H9 (cell line): Measurements from ENCODE around the gene LMAN1. TPM values are rescaled to one million over a fixed set of nuclear protein-coding genes. Genes with fewer than 3 reads are reported as not detected.

Experiments
- DNase-seq: peaks from one replicate; pipeline ENCODE4 v3.0.0-alpha.2; 2017
- H2AFZ ChIP-seq: one replicate; pipeline ENCODE4 v1.6.1; 2013; ENCODE audit warnings: mild to moderate bottlenecking, low read length, control low read depth, moderate library complexity
- H2AK5ac ChIP-seq: 2 replicates; pipeline ENCODE4 v1.6.1; 2013; ENCODE audit warnings: low read length, control low read depth, mixed read lengths; ENCODE audit not compliant: insufficient read length
- H2BK120ac ChIP-seq: one replicate; pipeline ENCODE4 v1.6.1; 2013; ENCODE audit warnings: low read depth, mild to moderate bottlenecking, low read length, control low read depth, inconsistent platforms; ENCODE audit not compliant: poor library complexity, severe bottlenecking
- H2BK12ac ChIP-seq: 2 replicates; pipeline ENCODE4 v1.6.1; 2013; ENCODE audit warnings: low read length, control low read depth, mixed read lengths, low read depth; ENCODE audit not compliant: insufficient read length
- H2BK15ac ChIP-seq: 2 replicates; pipeline ENCODE4 v1.6.1; 2013; ENCODE audit warnings: low read depth, low read length, control low read depth
- H2BK20ac ChIP-seq: one replicate; pipeline ENCODE4 v1.6.1; 2013; ENCODE audit warnings: low read depth, mild to moderate bottlenecking, low read length, control low read depth, inconsistent platforms; ENCODE audit not compliant: poor library complexity, severe bottlenecking
- H2BK5ac ChIP-seq: 2 replicates; pipeline ENCODE4 v1.6.1; 2013; ENCODE audit warnings: low read length, control low read depth, mixed read lengths; ENCODE audit not compliant: insufficient read length
- H3K14ac ChIP-seq: 2 replicates; pipeline ENCODE4 v1.6.1; 2013; ENCODE audit warnings: low read length, control low read depth; ENCODE audit not compliant: insufficient read depth
- H3K18ac ChIP-seq: 2 replicates; pipeline ENCODE4 v1.6.1; 2013; ENCODE audit warnings: low read depth, mild to moderate bottlenecking, mixed read lengths, low read length, control low read depth; ENCODE audit not compliant: insufficient read length
- H3K23ac ChIP-seq: 2 replicates; pipeline ENCODE4 v1.6.1; 2013; ENCODE audit warnings: low read length, control low read depth, mixed read lengths, low read depth; ENCODE audit not compliant: insufficient read length
- H3K23me2 ChIP-seq: 2 replicates; pipeline ENCODE4 v1.6.1; 2013; ENCODE audit warnings: low read depth, mild to moderate bottlenecking, mixed read lengths, low read length, control low read depth; ENCODE audit not compliant: insufficient read length, poor library complexity, severe bottlenecking
- H3K27ac ChIP-seq: 2 replicates; pipeline ENCODE4 v1.5.1; 2013; ENCODE audit warnings: low read length, control low read depth, mixed read lengths, low read depth; ENCODE audit not compliant: insufficient read length
- H3K27me3 ChIP-seq: 2 replicates; pipeline ENCODE4 v1.6.1; 2013; ENCODE audit warnings: low read length, control low read depth, inconsistent platforms; ENCODE audit not compliant: insufficient read depth
- H3K4ac ChIP-seq: 2 replicates; pipeline ENCODE4 v1.6.1; 2013; ENCODE audit warnings: low read depth, mild to moderate bottlenecking, control low read depth, inconsistent platforms, low read length, moderate library complexity
- H3K4me1 ChIP-seq: 2 replicates; pipeline ENCODE4 v1.6.1; 2013; ENCODE audit warnings: low read length, control low read depth, inconsistent platforms; ENCODE audit not compliant: insufficient read depth
- H3K4me2 ChIP-seq: 2 replicates; pipeline ENCODE4 v1.6.1; 2013; ENCODE audit warnings: low read length, control low read depth, mixed read lengths; ENCODE audit not compliant: insufficient read length, insufficient read depth
- H3K56ac ChIP-seq: 2 replicates; pipeline ENCODE4 v1.6.1; 2013; ENCODE audit warnings: low read depth, mild to moderate bottlenecking, mixed read lengths, low read length, control low read depth; ENCODE audit not compliant: insufficient read length
- H3K79me1 ChIP-seq: 2 replicates; pipeline ENCODE4 v1.6.1; 2013; ENCODE audit warnings: low read depth, mild to moderate bottlenecking, moderate library complexity, low read length, control low read depth, inconsistent platforms; ENCODE audit not compliant: insufficient read depth, poor library complexity, severe bottlenecking
- H3K79me2 ChIP-seq: 2 replicates; pipeline ENCODE4 v1.6.1; 2013; ENCODE audit warnings: low read length, control low read depth, inconsistent platforms; ENCODE audit not compliant: insufficient read depth
- H3K9ac ChIP-seq: 2 replicates; pipeline ENCODE4 v1.6.1; 2013; ENCODE audit warnings: low read length, control low read depth, mixed read lengths; ENCODE audit not compliant: insufficient read length; ENCODE audit errors: extremely low read depth
- H3K9me3 ChIP-seq: one replicate; pipeline ENCODE4 v1.6.1; 2013; ENCODE audit warnings: low read depth, low read length, inconsistent platforms; ENCODE audit not compliant: control insufficient read depth
- H3T11ph ChIP-seq: one replicate; pipeline ENCODE4 v1.6.1; 2013; ENCODE audit warnings: mild to moderate bottlenecking, low read length, control low read depth, inconsistent platforms
- H4K20me1 ChIP-seq: one replicate; pipeline ENCODE4 v1.6.1; 2013; ENCODE audit not compliant: control insufficient read depth, insufficient read length, insufficient read depth
- H4K5ac ChIP-seq: 2 replicates; pipeline ENCODE4 v1.6.1; 2013; ENCODE audit warnings: low read depth, mild to moderate bottlenecking, mixed read lengths, low read length, control low read depth; ENCODE audit not compliant: insufficient read length
- H4K8ac ChIP-seq: replicated peaks from 2 replicates; pipeline ENCODE4 v1.6.1; 2013; ENCODE audit warnings: low read length, control low read depth, mixed read lengths, low read depth; ENCODE audit not compliant: insufficient read length
- H4K91ac ChIP-seq: 2 replicates; pipeline ENCODE4 v1.6.1; 2013; ENCODE audit warnings: low read depth, mild to moderate bottlenecking, moderate library complexity, mixed read lengths, low read length, control low read depth; ENCODE audit not compliant: insufficient read length
- H3K27ac Mint-ChIP-seq, 3 experiments: 2 replicates in 2 of 3; 3 replicates in 1 of 3; pipeline ENCODE4 v1.8.0; 2020 to 2021; ENCODE audit warnings: mixed read lengths in 3 of 3, mild to moderate bottlenecking in 1 of 3, moderate library complexity in 1 of 3
- H3K27me3 Mint-ChIP-seq: 2 replicates; pipeline ENCODE4 v1.8.0; 2021; ENCODE audit warnings: low read depth, mild to moderate bottlenecking, moderate library complexity, mixed read lengths
- H3K36me3 Mint-ChIP-seq, 3 experiments: 2 replicates in 2 of 3; 3 replicates in 1 of 3; pipeline ENCODE4 v1.8.0; 2020 to 2021; ENCODE audit warnings: low read depth in 3 of 3, mixed read lengths in 3 of 3; ENCODE audit not compliant: insufficient read depth in 1 of 3
- H3K4me1 Mint-ChIP-seq, 2 experiments: 2 replicates each; pipeline ENCODE4 v1.8.0; 2020; ENCODE audit warnings: mixed read lengths in 2 of 2
- H3K4me3 Mint-ChIP-seq, 2 experiments: 2 replicates in 1 of 2; 3 replicates in 1 of 2; pipeline ENCODE4 v1.8.0; 2020 to 2021; ENCODE audit warnings: mild to moderate bottlenecking in 2 of 2, mixed read lengths in 2 of 2, moderate library complexity in 1 of 2
- H3K9me3 Mint-ChIP-seq, 2 experiments: 2 replicates in 1 of 2; 3 replicates in 1 of 2; pipeline ENCODE4 v1.8.0; 2020; ENCODE audit warnings: mild to moderate bottlenecking in 2 of 2, mixed read lengths in 2 of 2, moderate library complexity in 1 of 2
- WGBS: extraction: QIAGEN DNeasy Blood & Tissue Kit; methylation state at CpG from one replicate; pipeline ENCODE4 v1.1.7; 2013; ENCODE audit warnings: missing lambda C conversion rate, low lambda C conversion rate, mixed read lengths; ENCODE audit not compliant: insufficient read length; ENCODE audit errors: extremely low coverage; 5-methylcytosine and 5-hydroxymethylcytosine counted together
- total RNA-seq: library from RNA; stranded (reverse); gene quantifications from 2 replicates; pipeline ENCODE4 v1.2.1, GENCODE V29; 2021
- TF ChIP-seq, protein P1 (sequence below): fragments of 200-600 bp; sonication (generic); conservative IDR thresholded peaks from 3 replicates; pipeline ENCODE4 v1.8.0; 2021; ENCODE audit warnings: antibody characterized with exemption, mild to moderate bottlenecking

LMAN1 gene
- total RNA-seq, 1 experiment from 2014 or later = 63.6 TPM

- Histone ChIP-seq H2BK15ac (no peak overlapping the region), H3K4me2 (no peak overlapping the region), H3K18ac (no peak overlapping the region), H4K20me1 (no peaks in the 10 kb centered on the region), H2BK20ac (no peak overlapping the region), H4K91ac (no peak overlapping the region), H3K23ac (no peak overlapping the region), H3K14ac (no peak overlapping the region), H2BK12ac (no peak overlapping the region), H3K23me2 (no peaks in the 10 kb centered on the region), H3K56ac (no peak overlapping the region), H2BK120ac (no peak overlapping the region), H3K27ac (no peak overlapping the region), H3K27me3 (no peaks in the 10 kb centered on the region), H3K9ac (no peak overlapping the region), H3K4ac (no peak overlapping the region), H3K79me2 (no peaks in the 10 kb centered on the region; the same call in 1 of the 2 replicates), H2AFZ (no peak overlapping the region), H4K5ac (no peak overlapping the region), H3T11ph (no peak overlapping the region), H3K79me1 (no peaks in the 10 kb centered on the region), H3K4me1 (no peaks in the 10 kb centered on the region), H2AK5ac (no peak overlapping the region), H4K8ac (no peak overlapping the region), H2BK5ac (no peak overlapping the region), H3K9me3 (no peaks in the 10 kb centered on the region)
- no CpG with 5 or more reads among the region's 1 CpG for WGBS
- Mint-ChIP-seq H3K27me3 (no peaks in the 10 kb centered on the region), H3K4me3 (no peak overlapping the region), H3K36me3 (peaks cover 74 to 87% (median 86%) of the 10 kb centered on the region in 3 experiments), H3K4me1 (no peaks in the 10 kb centered on the region), H3K9me3 (no peaks in the 10 kb centered on the region; a peak in 1 of 5 replicates), H3K27ac (no peak overlapping the region)
- no peak for DNase-seq
- TF ChIP-seq, protein P1, sequence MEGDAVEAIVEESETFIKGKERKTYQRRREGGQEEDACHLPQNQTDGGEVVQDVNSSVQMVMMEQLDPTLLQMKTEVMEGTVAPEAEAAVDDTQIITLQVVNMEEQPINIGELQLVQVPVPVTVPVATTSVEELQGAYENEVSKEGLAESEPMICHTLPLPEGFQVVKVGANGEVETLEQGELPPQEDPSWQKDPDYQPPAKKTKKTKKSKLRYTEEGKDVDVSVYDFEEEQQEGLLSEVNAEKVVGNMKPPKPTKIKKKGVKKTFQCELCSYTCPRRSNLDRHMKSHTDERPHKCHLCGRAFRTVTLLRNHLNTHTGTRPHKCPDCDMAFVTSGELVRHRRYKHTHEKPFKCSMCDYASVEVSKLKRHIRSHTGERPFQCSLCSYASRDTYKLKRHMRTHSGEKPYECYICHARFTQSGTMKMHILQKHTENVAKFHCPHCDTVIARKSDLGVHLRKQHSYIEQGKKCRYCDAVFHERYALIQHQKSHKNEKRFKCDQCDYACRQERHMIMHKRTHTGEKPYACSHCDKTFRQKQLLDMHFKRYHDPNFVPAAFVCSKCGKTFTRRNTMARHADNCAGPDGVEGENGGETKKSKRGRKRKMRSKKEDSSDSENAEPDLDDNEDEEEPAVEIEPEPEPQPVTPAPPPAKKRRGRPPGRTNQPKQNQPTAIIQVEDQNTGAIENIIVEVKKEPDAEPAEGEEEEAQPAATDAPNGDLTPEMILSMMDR = no peak
These were observed 14.1 kb downstream of the LMAN1 start for GRCh38 chr18:59344996-59345395.
